ENCODE results near the gene MS4A4E. TPM values are rescaled to one million over a fixed set of nuclear protein-coding genes. Genes with fewer than 3 reads are reported as not detected.
"Not testable (repeated sequence)": the region's sequence is repeated elsewhere in the genome, so short reads cannot be mapped to it uniquely, and the experiment has no call there.

Gene MS4A4E
- total RNA-seq, result not detected

GRCh38 chr11:60242740-60243239 lies at the start of gene MS4A4E:
Gene MS4A4E, minus strand, starts transcription at chr11:60243137. Its CDS starts 13,082 bp downstream, at chr11:60230055.
- Histone ChIP-seq H3K27me3 (ENCODE audit: control insufficient read depth in 3 of 3, insufficient read depth in 3 of 3, low read length in 3 of 3) (no peaks in the 10 kb centered on the region), H3K4me3 (ENCODE audit: low read length in 3 of 3) (peak within 1 kb of the TSS in 1 of 3 donors; percentile 30), H3K9ac (ENCODE audit: low read depth in 1 of 3, low read length in 3 of 3) (no peak within 1 kb of the TSS), H3K9me3 (ENCODE audit: control insufficient read depth in 3 of 3, low read length in 3 of 3) (no peaks in the 10 kb centered on the region), H3K27ac (ENCODE audit: low read depth, low read length) (peak within 1 kb of the TSS; percentile 7), H3K36me3 (ENCODE audit: control insufficient read depth in 3 of 3, insufficient read depth in 3 of 3, low read length in 3 of 3) (no peaks in the 10 kb centered on the region), H3K4me1 (ENCODE audit: control insufficient read depth in 3 of 3, insufficient read depth in 3 of 3, low read length in 3 of 3) (no peaks in the 10 kb centered on the region)

- no peaks in the 10 kb centered on the region for H3K27me3 ChIP-seq (ENCODE audit: control insufficient read depth in 3 of 3, insufficient read depth in 3 of 3, low read length in 3 of 3)
- H3K9me3 ChIP-seq (ENCODE audit: control insufficient read depth in 3 of 3, low read length in 3 of 3), result peaks cover 0 to 3% (median 2%) of the 10 kb centered on the region in 3 donors
- H3K27ac ChIP-seq (ENCODE audit: low read depth, low read length), result no peak overlapping the region
- no peaks in the 10 kb centered on the region for H3K36me3 ChIP-seq (ENCODE audit: control insufficient read depth in 3 of 3, insufficient read depth in 3 of 3, low read length in 3 of 3)
- H3K9ac ChIP-seq (ENCODE audit: low read depth in 1 of 3, low read length in 3 of 3), result no peak overlapping the region
- no peak overlapping the region for H3K4me3 ChIP-seq (ENCODE audit: low read length in 3 of 3)
- H3K4me1 ChIP-seq (ENCODE audit: control insufficient read depth in 3 of 3, insufficient read depth in 3 of 3, low read length in 3 of 3), result no peaks in the 10 kb centered on the region
These were observed 49.2 kb upstream of the MS4A4E start for GRCh38 chr11:60292145-60292544.

- Histone ChIP-seq H3K4me1 (ENCODE audit: control insufficient read depth in 3 of 3, insufficient read depth in 3 of 3, low read length in 3 of 3) (no peaks in the 10 kb centered on the region), H3K27ac (ENCODE audit: low read depth, low read length) (no peak overlapping the region), H3K36me3 (ENCODE audit: control insufficient read depth in 3 of 3, insufficient read depth in 3 of 3, low read length in 3 of 3) (no peaks in the 10 kb centered on the region), H3K27me3 (ENCODE audit: control insufficient read depth in 3 of 3, insufficient read depth in 3 of 3, low read length in 3 of 3) (no peaks in the 10 kb centered on the region), H3K9ac (ENCODE audit: low read depth in 1 of 3, low read length in 3 of 3) (no peak overlapping the region), H3K9me3 (ENCODE audit: control insufficient read depth in 3 of 3, low read length in 3 of 3) (peaks cover 0 to 3% (median 2%) of the 10 kb centered on the region in 3 donors), H3K4me3 (ENCODE audit: low read length in 3 of 3) (no peak overlapping the region)
These were observed 45.6 kb upstream of the MS4A4E start for GRCh38 chr11:60288531-60288930.

DNA sequence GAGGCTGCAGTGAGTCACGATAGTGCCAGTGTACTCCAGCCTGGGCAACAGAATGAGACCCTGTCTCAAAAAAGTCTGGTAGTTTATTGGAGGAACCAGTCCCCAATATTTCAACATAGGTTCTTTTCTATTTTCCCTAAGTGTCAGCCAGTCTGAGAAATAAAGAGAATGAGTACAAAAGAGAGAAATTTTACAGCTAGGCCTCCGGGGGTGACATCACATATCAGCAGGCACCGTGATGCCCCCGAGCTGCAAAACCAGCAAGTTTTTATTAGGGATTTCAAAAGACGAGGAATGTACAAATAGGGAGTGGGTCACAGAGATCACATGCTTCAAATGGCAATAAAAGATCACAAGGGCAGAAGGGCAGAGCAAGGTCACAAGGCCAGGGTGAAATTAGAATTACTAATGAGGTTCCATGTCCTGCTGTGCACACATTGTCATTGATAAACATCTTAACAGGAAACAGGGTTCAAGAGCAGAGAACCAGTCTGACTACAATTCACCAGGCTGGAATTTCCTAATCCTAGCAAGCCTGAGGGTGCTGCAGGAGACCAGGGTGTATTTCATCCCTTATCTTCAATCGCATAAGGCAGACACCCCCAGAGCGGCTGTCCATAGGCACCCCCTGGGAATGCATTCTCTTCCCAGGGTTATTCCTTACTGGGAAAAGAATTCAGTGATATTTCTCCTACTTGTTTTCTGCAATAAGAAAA lies 42.6 kb upstream of the MS4A4E start:
- H3K9me3 ChIP-seq (ENCODE audit: control insufficient read depth in 3 of 3, low read length in 3 of 3); H3K4me1 ChIP-seq (ENCODE audit: control insufficient read depth in 3 of 3, insufficient read depth in 3 of 3, low read length in 3 of 3); H3K36me3 ChIP-seq (ENCODE audit: control insufficient read depth in 3 of 3, insufficient read depth in 3 of 3, low read length in 3 of 3); H3K9ac ChIP-seq (ENCODE audit: low read depth in 1 of 3, low read length in 3 of 3); H3K27ac ChIP-seq (ENCODE audit: low read depth, low read length); H3K4me3 ChIP-seq (ENCODE audit: low read length in 3 of 3); H3K27me3 ChIP-seq (ENCODE audit: control insufficient read depth in 3 of 3, insufficient read depth in 3 of 3, low read length in 3 of 3): not testable (repeated sequence)

DNA sequence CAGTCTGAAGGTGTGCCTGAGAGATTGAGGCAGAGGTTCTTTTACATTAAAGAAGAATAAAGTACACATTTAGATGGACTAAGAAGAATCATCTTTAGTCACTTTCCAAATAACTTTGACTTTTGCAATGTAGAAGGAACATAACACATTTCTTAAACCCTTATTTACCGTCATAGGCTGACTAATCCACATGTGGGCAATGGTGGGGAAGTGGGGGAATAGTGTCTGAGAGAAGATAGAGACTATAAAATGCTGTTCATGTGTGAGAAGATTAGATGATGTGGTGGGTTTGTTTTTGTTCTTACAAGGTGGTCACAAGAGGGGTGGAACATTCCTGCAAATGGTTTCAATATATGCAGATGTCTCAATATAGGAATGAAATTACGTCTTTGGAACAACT lies 39.3 kb upstream of the MS4A4E start:
- no peak overlapping the region for H3K4me3 ChIP-seq (ENCODE audit: low read length in 3 of 3)
- no peak overlapping the region for H3K9ac ChIP-seq (ENCODE audit: low read depth in 1 of 3, low read length in 3 of 3)
- no peaks in the 10 kb centered on the region for H3K4me1 ChIP-seq (ENCODE audit: control insufficient read depth in 3 of 3, insufficient read depth in 3 of 3, low read length in 3 of 3)
- no peaks in the 10 kb centered on the region for H3K27me3 ChIP-seq (ENCODE audit: control insufficient read depth in 3 of 3, insufficient read depth in 3 of 3, low read length in 3 of 3)
- no peaks in the 10 kb centered on the region for H3K36me3 ChIP-seq (ENCODE audit: control insufficient read depth in 3 of 3, insufficient read depth in 3 of 3, low read length in 3 of 3)
- H3K27ac ChIP-seq (ENCODE audit: low read depth, low read length), result peak overlapping the region; percentile 36
- no peaks in the 10 kb centered on the region for H3K9me3 ChIP-seq (ENCODE audit: control insufficient read depth in 3 of 3, low read length in 3 of 3)

- H3K9me3 ChIP-seq (ENCODE audit: control insufficient read depth in 3 of 3, low read length in 3 of 3), result no peaks in the 10 kb centered on the region
- H3K4me3 ChIP-seq (ENCODE audit: low read length in 3 of 3), result peak overlapping the region in 1 of 3 donors; percentile 24
- no peak overlapping the region for H3K27ac ChIP-seq (ENCODE audit: low read depth, low read length)
- H3K27me3 ChIP-seq (ENCODE audit: control insufficient read depth in 3 of 3, insufficient read depth in 3 of 3, low read length in 3 of 3), result no peaks in the 10 kb centered on the region
- H3K9ac ChIP-seq (ENCODE audit: low read depth in 1 of 3, low read length in 3 of 3), result no peak overlapping the region
- no peaks in the 10 kb centered on the region for H3K4me1 ChIP-seq (ENCODE audit: control insufficient read depth in 3 of 3, insufficient read depth in 3 of 3, low read length in 3 of 3)
- H3K36me3 ChIP-seq (ENCODE audit: control insufficient read depth in 3 of 3, insufficient read depth in 3 of 3, low read length in 3 of 3), result no peaks in the 10 kb centered on the region
These were observed 38.5 kb upstream of the MS4A4E start for GRCh38 chr11:60281485-60281884.

DNA sequence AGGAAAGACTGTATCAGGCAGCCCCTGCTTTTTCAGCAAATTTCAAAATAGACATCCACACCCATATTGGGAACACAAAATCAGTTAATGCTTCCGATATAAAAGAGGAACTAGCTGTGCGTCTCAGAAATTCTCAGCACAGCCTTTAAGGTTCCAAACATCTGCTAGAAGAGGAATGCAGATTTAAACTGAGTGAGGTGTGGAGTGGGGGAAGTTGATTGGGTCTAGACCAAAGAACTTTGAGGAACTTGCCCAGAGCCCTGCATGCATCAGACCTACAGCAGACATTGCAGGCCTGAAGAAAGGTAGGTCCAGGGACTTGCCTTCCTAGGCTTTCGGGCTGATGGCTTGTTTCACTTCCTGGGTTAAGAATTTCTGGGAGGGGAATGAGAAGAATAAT lies 37.5 kb upstream of the MS4A4E start, which contains the start of gene MS4A4A:
MS4A4A (plus strand) TSS at position 255 of the 400 bp plus-strand sequence; CDS start at position 265, 10 bp downstream.
- Histone ChIP-seq H3K27ac (ENCODE audit: low read depth, low read length) (peak within 1 kb of the TSS; percentile 28), H3K4me3 (ENCODE audit: low read length in 3 of 3) (peak within 1 kb of the TSS in 1 of 3 donors; percentile 24), H3K9ac (ENCODE audit: low read depth in 1 of 3, low read length in 3 of 3) (no peak within 1 kb of the TSS), H3K4me1 (ENCODE audit: control insufficient read depth in 3 of 3, insufficient read depth in 3 of 3, low read length in 3 of 3) (no peaks in the 10 kb centered on the region), H3K36me3 (ENCODE audit: control insufficient read depth in 3 of 3, insufficient read depth in 3 of 3, low read length in 3 of 3) (no peaks in the 10 kb centered on the region), H3K27me3 (ENCODE audit: control insufficient read depth in 3 of 3, insufficient read depth in 3 of 3, low read length in 3 of 3) (no peaks in the 10 kb centered on the region), H3K9me3 (ENCODE audit: control insufficient read depth in 3 of 3, low read length in 3 of 3) (no peaks in the 10 kb centered on the region)

GRCh38 chr11:60274416-60274815 lies 31.5 kb upstream of the MS4A4E start:
- H3K4me3 ChIP-seq (ENCODE audit: low read length in 3 of 3), result no peak overlapping the region
- peaks cover 0 to 2% (median 0%) of the 10 kb centered on the region in 3 donors for H3K9me3 ChIP-seq (ENCODE audit: control insufficient read depth in 3 of 3, low read length in 3 of 3)
- no peak overlapping the region for H3K9ac ChIP-seq (ENCODE audit: low read depth in 1 of 3, low read length in 3 of 3)
- no peaks in the 10 kb centered on the region for H3K27me3 ChIP-seq (ENCODE audit: control insufficient read depth in 3 of 3, insufficient read depth in 3 of 3, low read length in 3 of 3)
- no peaks in the 10 kb centered on the region for H3K36me3 ChIP-seq (ENCODE audit: control insufficient read depth in 3 of 3, insufficient read depth in 3 of 3, low read length in 3 of 3)
- H3K4me1 ChIP-seq (ENCODE audit: control insufficient read depth in 3 of 3, insufficient read depth in 3 of 3, low read length in 3 of 3), result no peaks in the 10 kb centered on the region
- H3K27ac ChIP-seq (ENCODE audit: low read depth, low read length), result no peak overlapping the region

DNA sequence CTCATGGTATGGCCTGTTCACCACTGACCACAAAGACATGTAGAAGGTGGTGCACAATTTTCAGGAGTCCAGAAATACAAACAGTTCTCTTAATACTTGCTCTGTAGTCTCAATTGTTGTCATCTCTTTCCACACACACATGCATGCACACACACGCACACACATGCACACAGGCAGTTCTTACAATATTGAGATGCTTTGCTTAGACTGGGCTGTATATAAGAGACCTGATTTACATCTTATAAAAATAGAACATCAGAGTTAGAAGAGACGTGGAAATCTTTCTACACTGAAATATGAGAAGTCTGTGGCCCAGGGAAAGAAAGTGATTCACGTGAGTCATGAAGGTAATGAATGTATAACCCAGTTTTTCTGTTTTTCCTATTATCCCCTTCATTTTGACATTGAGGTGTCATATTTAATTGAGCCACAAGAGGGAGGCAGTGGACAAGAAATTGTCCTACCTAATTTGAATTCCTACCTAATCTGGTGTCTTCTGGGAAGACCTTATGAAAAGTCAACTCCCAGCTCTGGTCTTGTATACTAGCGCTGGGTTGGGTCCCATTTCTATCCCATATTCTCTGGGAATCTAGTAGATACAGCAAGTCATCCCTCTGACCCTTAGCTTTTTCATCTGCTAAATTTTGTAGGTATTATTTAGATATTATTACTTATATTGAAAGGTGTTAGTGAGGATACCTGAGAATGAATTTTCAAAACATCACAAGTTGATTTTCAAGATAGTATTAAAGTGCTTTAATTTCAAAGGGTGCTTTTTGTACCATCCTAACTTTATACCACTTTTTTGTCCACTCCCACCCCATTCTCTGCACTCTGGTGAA lies 22.7 kb upstream of the MS4A4E start:
- peaks cover 0 to 2% (median 0%) of the 10 kb centered on the region in 3 donors for H3K9me3 ChIP-seq (ENCODE audit: control insufficient read depth in 3 of 3, low read length in 3 of 3)

DNA sequence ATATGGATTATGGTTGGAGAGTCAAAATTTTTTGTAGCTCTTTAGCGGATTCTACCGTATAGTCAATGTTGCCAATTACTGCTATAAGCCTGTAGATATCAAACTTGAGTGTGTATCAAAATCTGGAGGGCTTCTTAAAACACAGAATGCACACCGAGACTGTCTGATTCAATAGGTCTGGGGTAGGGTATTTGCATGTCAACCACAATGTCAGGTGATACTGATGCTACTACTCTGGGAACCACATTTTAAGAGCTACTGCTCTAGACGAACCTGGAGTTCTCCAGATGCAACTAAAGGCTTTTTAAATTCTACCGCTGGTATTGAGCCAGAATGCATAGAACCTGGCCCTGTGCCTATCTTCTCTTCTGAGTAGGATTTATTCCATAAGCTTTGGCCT lies 21.7 kb upstream of the MS4A4E start:
- Histone ChIP-seq H3K9me3 (ENCODE audit: control insufficient read depth in 3 of 3, low read length in 3 of 3) (no peaks in the 10 kb centered on the region), H3K36me3 (ENCODE audit: control insufficient read depth in 3 of 3, insufficient read depth in 3 of 3, low read length in 3 of 3) (no peaks in the 10 kb centered on the region), H3K27ac (ENCODE audit: low read depth, low read length) (no peak overlapping the region), H3K9ac (ENCODE audit: low read depth in 1 of 3, low read length in 3 of 3) (no peak overlapping the region), H3K4me1 (ENCODE audit: control insufficient read depth in 3 of 3, insufficient read depth in 3 of 3, low read length in 3 of 3) (no peaks in the 10 kb centered on the region), H3K27me3 (ENCODE audit: control insufficient read depth in 3 of 3, insufficient read depth in 3 of 3, low read length in 3 of 3) (no peaks in the 10 kb centered on the region), H3K4me3 (ENCODE audit: low read length in 3 of 3) (no peak overlapping the region)

More for the DNA sequence above, 22.7 kb upstream of the MS4A4E start:
- H3K27me3 ChIP-seq (ENCODE audit: control insufficient read depth in 3 of 3, insufficient read depth in 3 of 3, low read length in 3 of 3), result no peaks in the 10 kb centered on the region
- no peaks in the 10 kb centered on the region for H3K36me3 ChIP-seq (ENCODE audit: control insufficient read depth in 3 of 3, insufficient read depth in 3 of 3, low read length in 3 of 3)
- H3K4me1 ChIP-seq (ENCODE audit: control insufficient read depth in 3 of 3, insufficient read depth in 3 of 3, low read length in 3 of 3), result no peaks in the 10 kb centered on the region
- H3K27ac ChIP-seq (ENCODE audit: low read depth, low read length), result no peak overlapping the region
- no peak overlapping the region for H3K4me3 ChIP-seq (ENCODE audit: low read length in 3 of 3)
- no peak overlapping the region for H3K9ac ChIP-seq (ENCODE audit: low read depth in 1 of 3, low read length in 3 of 3)
